Fibroblast of lung (primary cell): ENCODE measurements around the gene IFI27.

Source experiments
- CTCF ChIP-seq, 2 donors: IDR thresholded peaks in 1 of 2; conservative IDR thresholded peaks in 1 of 2; 1 replicate in 1 of 2; 2 replicates in 1 of 2; pipeline ENCODE4 v1.5.1; 2011 to 2012; ENCODE audit warnings: low read length in 2 of 2, control low read depth in 1 of 2, inconsistent platforms in 1 of 2, low read depth in 1 of 2, mild to moderate bottlenecking in 1 of 2
- EZH2 ChIP-seq: IDR thresholded peaks from 2 replicates; pipeline ENCODE4 v1.5.1; 2012; ENCODE audit warnings: low read length, control low read depth, mild to moderate bottlenecking; ENCODE audit errors: missing control alignments

- TF ChIP-seq EZH2 (no peak), CTCF (conservative IDR thresholded peaks at IDR 0.05 in 1 of 2, IDR thresholded peaks at IDR 0.05 in 1 of 2; ENCODE audit: low read depth in 1 of 2, low read length in 2 of 2) (no peak)
Measured at GRCh38 chr14:94124582-94125377, 14.2 kb downstream of the IFI27 start.
